ENCODE results near the gene GPR158.

DNA sequence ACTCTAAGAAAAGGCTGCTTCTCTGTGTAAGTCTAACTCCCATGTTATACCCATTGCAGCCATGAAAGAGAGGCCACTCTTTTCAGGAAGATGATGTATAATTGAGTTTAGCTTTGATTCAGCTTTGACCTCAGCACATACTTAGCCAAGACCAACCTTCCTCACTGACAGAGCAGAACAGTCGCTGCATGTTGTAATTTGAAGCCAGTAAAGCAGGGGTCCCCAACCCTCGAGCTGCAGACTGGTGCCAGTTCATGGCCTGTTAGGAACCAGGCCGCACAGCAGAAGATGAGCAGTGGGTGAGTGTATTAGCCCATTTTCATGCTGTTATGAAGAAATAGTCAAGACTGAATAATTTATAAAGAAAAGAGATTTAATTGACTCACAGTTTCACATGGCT is 223.9 kb downstream of the GPR158 start:
- TF ChIP-seq, protein P1, sequence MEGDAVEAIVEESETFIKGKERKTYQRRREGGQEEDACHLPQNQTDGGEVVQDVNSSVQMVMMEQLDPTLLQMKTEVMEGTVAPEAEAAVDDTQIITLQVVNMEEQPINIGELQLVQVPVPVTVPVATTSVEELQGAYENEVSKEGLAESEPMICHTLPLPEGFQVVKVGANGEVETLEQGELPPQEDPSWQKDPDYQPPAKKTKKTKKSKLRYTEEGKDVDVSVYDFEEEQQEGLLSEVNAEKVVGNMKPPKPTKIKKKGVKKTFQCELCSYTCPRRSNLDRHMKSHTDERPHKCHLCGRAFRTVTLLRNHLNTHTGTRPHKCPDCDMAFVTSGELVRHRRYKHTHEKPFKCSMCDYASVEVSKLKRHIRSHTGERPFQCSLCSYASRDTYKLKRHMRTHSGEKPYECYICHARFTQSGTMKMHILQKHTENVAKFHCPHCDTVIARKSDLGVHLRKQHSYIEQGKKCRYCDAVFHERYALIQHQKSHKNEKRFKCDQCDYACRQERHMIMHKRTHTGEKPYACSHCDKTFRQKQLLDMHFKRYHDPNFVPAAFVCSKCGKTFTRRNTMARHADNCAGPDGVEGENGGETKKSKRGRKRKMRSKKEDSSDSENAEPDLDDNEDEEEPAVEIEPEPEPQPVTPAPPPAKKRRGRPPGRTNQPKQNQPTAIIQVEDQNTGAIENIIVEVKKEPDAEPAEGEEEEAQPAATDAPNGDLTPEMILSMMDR (IDR thresholded peaks at IDR 0.05) = no peak
- no peak for TF ChIP-seq POLR2A (IDR thresholded peaks at IDR 0.05)
